ENCODE data around the gene BMPR1A.
A peak's percentile ranks its signal among the peaks of the same experiment; 100 is the strongest.
"Not testable (repeated sequence)": the region's sequence is repeated elsewhere in the genome, so short reads cannot be mapped to it uniquely, and the experiment has no call there.

Gene BMPR1A

GRCh38 chr10:86853582-86853981 is 97.2 kb downstream of the BMPR1A start:
- not testable (repeated sequence) for DNase-seq; H3K4me2 ChIP-seq (ENCODE audit: low read length); H2BK5ac ChIP-seq (ENCODE audit: low read length); H2BK120ac ChIP-seq (ENCODE audit: low read depth, low read length); H3K4ac ChIP-seq (ENCODE audit: low read depth, low read length); H3K18ac ChIP-seq (ENCODE audit: low read length); H3K23ac ChIP-seq (ENCODE audit: low read length); H3K79me2 ChIP-seq (ENCODE audit: control insufficient read depth, insufficient read depth, low read length); H2AK5ac ChIP-seq (ENCODE audit: low read length); H3K36me3 ChIP-seq (ENCODE audit: control insufficient read depth, insufficient read depth, low read length); H3K4me3 ChIP-seq (ENCODE audit: low read length); H2BK15ac ChIP-seq (replicated peaks; ENCODE audit: low read depth); H4K8ac ChIP-seq (ENCODE audit: low read depth, low read length); H3K56ac ChIP-seq (ENCODE audit: low read length); H3K27ac ChIP-seq (ENCODE audit: low read depth, low read length); H4K5ac ChIP-seq (ENCODE audit: low read length); H3K27me3 ChIP-seq (ENCODE audit: insufficient read depth, low read length, poor library complexity); H3K79me1 ChIP-seq (ENCODE audit: low read length); H3K9ac ChIP-seq (ENCODE audit: low read length)
- no CpG with 5 or more reads among the region's 12 CpGs for WGBS (ENCODE audit: extremely low coverage, insufficient coverage, low lambda C conversion rate)
- H3K4me1 ChIP-seq (ENCODE audit: control insufficient read depth, low read depth, low read length), result peaks cover 11% of the 10 kb centered on the region

GRCh38 chr10:86855513-86855912 is 99.1 kb downstream of the BMPR1A start:
- Histone ChIP-seq H3K4me3 (ENCODE audit: low read length) (no peak overlapping the region), H3K27ac (ENCODE audit: low read depth, low read length) (peak overlapping the region; percentile 23), H3K4ac (ENCODE audit: low read depth, low read length) (no peak overlapping the region), H4K5ac (ENCODE audit: low read length) (no peak overlapping the region), H3K4me1 (ENCODE audit: control insufficient read depth, low read depth, low read length) (peaks cover 6% of the 10 kb centered on the region), H3K18ac (ENCODE audit: low read length) (no peak overlapping the region), H3K27me3 (ENCODE audit: insufficient read depth, low read length, poor library complexity) (no peaks in the 10 kb centered on the region), H3K79me1 (ENCODE audit: low read length) (peaks cover 1% of the 10 kb centered on the region), H3K56ac (ENCODE audit: low read length) (peak overlapping the region; percentile 6), H2BK5ac (ENCODE audit: low read length) (no peak overlapping the region), H2BK15ac (replicated peaks; ENCODE audit: low read depth) (no peak overlapping the region), H3K36me3 (ENCODE audit: control insufficient read depth, insufficient read depth, low read length) (no peaks in the 10 kb centered on the region), H2AK5ac (ENCODE audit: low read length) (no peak overlapping the region), H4K8ac (ENCODE audit: low read depth, low read length) (no peak overlapping the region), H3K9ac (ENCODE audit: low read length) (no peak overlapping the region), H3K23ac (ENCODE audit: low read length) (no peak overlapping the region), H3K4me2 (ENCODE audit: low read length) (no peak overlapping the region), H2BK120ac (ENCODE audit: low read depth, low read length) (no peak overlapping the region), H3K79me2 (ENCODE audit: control insufficient read depth, insufficient read depth, low read length) (peaks cover 6% of the 10 kb centered on the region)
- WGBS (ENCODE audit: extremely low coverage, insufficient coverage, low lambda C conversion rate), result no CpG with 5 or more reads among the region's 1 CpG
- no peak for DNase-seq

- Histone ChIP-seq H3K36me3 (ENCODE audit: control insufficient read depth, insufficient read depth, low read length) (no peaks in the 10 kb centered on the region), H3K4ac (ENCODE audit: low read depth, low read length) (no peak overlapping the region)
- no CpG with 5 or more reads among the region's 7 CpGs for WGBS (ENCODE audit: extremely low coverage, insufficient coverage, low lambda C conversion rate)
These were observed 99.7 kb downstream of the BMPR1A start for GRCh38 chr10:86856156-86856555.

GRCh38 chr10:86857128-86857721 is 100.8 kb downstream of the BMPR1A start:
- H2BK15ac ChIP-seq (replicated peaks; ENCODE audit: low read depth), result no peak overlapping the region
- no peak overlapping the region for H3K23ac ChIP-seq (ENCODE audit: low read length)
- peak overlapping the region; percentile 56 for H4K8ac ChIP-seq (ENCODE audit: low read depth, low read length)
- peak overlapping the region; percentile 66 for H3K27ac ChIP-seq (ENCODE audit: low read depth, low read length)
- peaks cover 8% of the 10 kb centered on the region for H3K4me1 ChIP-seq (ENCODE audit: control insufficient read depth, low read depth, low read length)
- H2AK5ac ChIP-seq (ENCODE audit: low read length), result no peak overlapping the region
- H2BK5ac ChIP-seq (ENCODE audit: low read length), result peak overlapping the region; percentile 92
- no peaks in the 10 kb centered on the region for H3K27me3 ChIP-seq (ENCODE audit: insufficient read depth, low read length, poor library complexity)
- no peak overlapping the region for H3K9ac ChIP-seq (ENCODE audit: low read length)
- peaks cover 1% of the 10 kb centered on the region for H3K79me1 ChIP-seq (ENCODE audit: low read length)
- no peak overlapping the region for H3K4me2 ChIP-seq (ENCODE audit: low read length)
- DNase-seq, result peak; percentile 96
- H3K36me3 ChIP-seq (ENCODE audit: control insufficient read depth, insufficient read depth, low read length), result no peaks in the 10 kb centered on the region
- H2BK120ac ChIP-seq (ENCODE audit: low read depth, low read length), result peak overlapping the region; percentile 45
- H3K79me2 ChIP-seq (ENCODE audit: control insufficient read depth, insufficient read depth, low read length), result peaks cover 5% of the 10 kb centered on the region
- peak overlapping the region; percentile 71 for H3K56ac ChIP-seq (ENCODE audit: low read length)
- no peak overlapping the region for H4K5ac ChIP-seq (ENCODE audit: low read length)
- WGBS (ENCODE audit: extremely low coverage, insufficient coverage, low lambda C conversion rate), result no CpG with 5 or more reads among the region's 3 CpGs
- no peak overlapping the region for H3K4me3 ChIP-seq (ENCODE audit: low read length)
- H3K18ac ChIP-seq (ENCODE audit: low read length), result peak overlapping the region; percentile 75
- no peak overlapping the region for H3K4ac ChIP-seq (ENCODE audit: low read depth, low read length)

More at GRCh38 chr10:86856156-86856555, 99.7 kb downstream of the BMPR1A start:
- Histone ChIP-seq H3K4me1 (ENCODE audit: control insufficient read depth, low read depth, low read length) (peaks cover 6% of the 10 kb centered on the region), H3K18ac (ENCODE audit: low read length) (peak overlapping the region; percentile 83), H3K4me3 (ENCODE audit: low read length) (no peak overlapping the region), H4K5ac (ENCODE audit: low read length) (no peak overlapping the region), H3K79me2 (ENCODE audit: control insufficient read depth, insufficient read depth, low read length) (peaks cover 5% of the 10 kb centered on the region), H3K27me3 (ENCODE audit: insufficient read depth, low read length, poor library complexity) (no peaks in the 10 kb centered on the region), H2AK5ac (ENCODE audit: low read length) (peak overlapping the region; percentile 37), H3K79me1 (ENCODE audit: low read length) (peaks cover 1% of the 10 kb centered on the region), H3K9ac (ENCODE audit: low read length) (no peak overlapping the region), H3K27ac (ENCODE audit: low read depth, low read length) (peak overlapping the region; percentile 60), H4K8ac (ENCODE audit: low read depth, low read length) (no peak overlapping the region), H2BK5ac (ENCODE audit: low read length) (peak overlapping the region; percentile 64), H3K4me2 (ENCODE audit: low read length) (no peak overlapping the region), H2BK15ac (replicated peaks; ENCODE audit: low read depth) (no peak overlapping the region), H2BK120ac (ENCODE audit: low read depth, low read length) (no peak overlapping the region), H3K23ac (ENCODE audit: low read length) (no peak overlapping the region), H3K56ac (ENCODE audit: low read length) (no peak overlapping the region)
- peak; percentile 65 for DNase-seq

GRCh38 chr10:86858011-86858410 is 101.6 kb downstream of the BMPR1A start:
- peaks cover 5% of the 10 kb centered on the region for H3K79me2 ChIP-seq (ENCODE audit: control insufficient read depth, insufficient read depth, low read length)
- peaks cover 11% of the 10 kb centered on the region for H3K4me1 ChIP-seq (ENCODE audit: control insufficient read depth, low read depth, low read length)
- no peak for DNase-seq
- WGBS (ENCODE audit: extremely low coverage, insufficient coverage, low lambda C conversion rate), result no CpG with 5 or more reads among the region's 1 CpG
- H2BK15ac ChIP-seq (replicated peaks; ENCODE audit: low read depth), result no peak overlapping the region
- no peak overlapping the region for H4K5ac ChIP-seq (ENCODE audit: low read length)
- H3K79me1 ChIP-seq (ENCODE audit: low read length), result peaks cover 1% of the 10 kb centered on the region
- H3K23ac ChIP-seq (ENCODE audit: low read length), result no peak overlapping the region
- no peak overlapping the region for H2BK5ac ChIP-seq (ENCODE audit: low read length)
- H3K18ac ChIP-seq (ENCODE audit: low read length), result no peak overlapping the region
- no peak overlapping the region for H3K4ac ChIP-seq (ENCODE audit: low read depth, low read length)
- no peak overlapping the region for H4K8ac ChIP-seq (ENCODE audit: low read depth, low read length)
- no peak overlapping the region for H2BK120ac ChIP-seq (ENCODE audit: low read depth, low read length)
- peak overlapping the region; percentile 66 for H3K27ac ChIP-seq (ENCODE audit: low read depth, low read length)
- H3K56ac ChIP-seq (ENCODE audit: low read length), result no peak overlapping the region
- H3K36me3 ChIP-seq (ENCODE audit: control insufficient read depth, insufficient read depth, low read length), result no peaks in the 10 kb centered on the region
- H3K4me3 ChIP-seq (ENCODE audit: low read length), result no peak overlapping the region
- no peaks in the 10 kb centered on the region for H3K27me3 ChIP-seq (ENCODE audit: insufficient read depth, low read length, poor library complexity)
- H3K9ac ChIP-seq (ENCODE audit: low read length), result no peak overlapping the region
- no peak overlapping the region for H3K4me2 ChIP-seq (ENCODE audit: low read length)
- no peak overlapping the region for H2AK5ac ChIP-seq (ENCODE audit: low read length)

- no peak overlapping the region for H3K27ac ChIP-seq (ENCODE audit: low read depth, low read length)
- no peak overlapping the region for H3K4me2 ChIP-seq (ENCODE audit: low read length)
These were observed 104.9 kb downstream of the BMPR1A start for GRCh38 chr10:86861351-86861750.

More at GRCh38 chr10:86861351-86861750, 104.9 kb downstream of the BMPR1A start:
- H2AK5ac ChIP-seq (ENCODE audit: low read length), result no peak overlapping the region
- peaks cover 19% of the 10 kb centered on the region for H3K4me1 ChIP-seq (ENCODE audit: control insufficient read depth, low read depth, low read length)
- H2BK120ac ChIP-seq (ENCODE audit: low read depth, low read length), result no peak overlapping the region
- H3K36me3 ChIP-seq (ENCODE audit: control insufficient read depth, insufficient read depth, low read length), result no peaks in the 10 kb centered on the region
- no peak overlapping the region for H3K56ac ChIP-seq (ENCODE audit: low read length)
- no peaks in the 10 kb centered on the region for H3K27me3 ChIP-seq (ENCODE audit: insufficient read depth, low read length, poor library complexity)
- H2BK5ac ChIP-seq (ENCODE audit: low read length), result no peak overlapping the region
- H4K5ac ChIP-seq (ENCODE audit: low read length), result no peak overlapping the region
- no peak overlapping the region for H4K8ac ChIP-seq (ENCODE audit: low read depth, low read length)
- no peak overlapping the region for H3K4me3 ChIP-seq (ENCODE audit: low read length)
- no peak overlapping the region for H3K9ac ChIP-seq (ENCODE audit: low read length)
- no peak overlapping the region for H3K4ac ChIP-seq (ENCODE audit: low read depth, low read length)
- WGBS (ENCODE audit: extremely low coverage, insufficient coverage, low lambda C conversion rate), result no CpG with 5 or more reads among the region's 1 CpG
- H3K23ac ChIP-seq (ENCODE audit: low read length), result no peak overlapping the region
- H3K79me2 ChIP-seq (ENCODE audit: control insufficient read depth, insufficient read depth, low read length), result peaks cover 5% of the 10 kb centered on the region
- H3K18ac ChIP-seq (ENCODE audit: low read length), result no peak overlapping the region
- H2BK15ac ChIP-seq (replicated peaks; ENCODE audit: low read depth), result peak overlapping the region; percentile 36
- DNase-seq, result no peak
- H3K79me1 ChIP-seq (ENCODE audit: low read length), result peaks cover 2% of the 10 kb centered on the region
